VCaP (cell line): ENCODE measurements around the gene FARS2.

ENCODE experiments used
- H3K27ac ChIP-seq: fragments of 450-650 bp; 2 replicates; pipeline ENCODE4 v1.5.1; 2017
- TF ChIP-seq, protein P1 (sequence below): fragments of 450-650 bp; conservative IDR thresholded peaks from 2 replicates; pipeline ENCODE4 v1.5.1; 2017; ENCODE audit warnings: mild to moderate bottlenecking, moderate library complexity

The FARS2 gene

GRCh38 chr6:5778317-5778857 is 517.1 kb downstream of the FARS2 start:
- TF ChIP-seq, protein P1, sequence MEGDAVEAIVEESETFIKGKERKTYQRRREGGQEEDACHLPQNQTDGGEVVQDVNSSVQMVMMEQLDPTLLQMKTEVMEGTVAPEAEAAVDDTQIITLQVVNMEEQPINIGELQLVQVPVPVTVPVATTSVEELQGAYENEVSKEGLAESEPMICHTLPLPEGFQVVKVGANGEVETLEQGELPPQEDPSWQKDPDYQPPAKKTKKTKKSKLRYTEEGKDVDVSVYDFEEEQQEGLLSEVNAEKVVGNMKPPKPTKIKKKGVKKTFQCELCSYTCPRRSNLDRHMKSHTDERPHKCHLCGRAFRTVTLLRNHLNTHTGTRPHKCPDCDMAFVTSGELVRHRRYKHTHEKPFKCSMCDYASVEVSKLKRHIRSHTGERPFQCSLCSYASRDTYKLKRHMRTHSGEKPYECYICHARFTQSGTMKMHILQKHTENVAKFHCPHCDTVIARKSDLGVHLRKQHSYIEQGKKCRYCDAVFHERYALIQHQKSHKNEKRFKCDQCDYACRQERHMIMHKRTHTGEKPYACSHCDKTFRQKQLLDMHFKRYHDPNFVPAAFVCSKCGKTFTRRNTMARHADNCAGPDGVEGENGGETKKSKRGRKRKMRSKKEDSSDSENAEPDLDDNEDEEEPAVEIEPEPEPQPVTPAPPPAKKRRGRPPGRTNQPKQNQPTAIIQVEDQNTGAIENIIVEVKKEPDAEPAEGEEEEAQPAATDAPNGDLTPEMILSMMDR: no peak
- no peak overlapping the region for H3K27ac ChIP-seq

DNA sequence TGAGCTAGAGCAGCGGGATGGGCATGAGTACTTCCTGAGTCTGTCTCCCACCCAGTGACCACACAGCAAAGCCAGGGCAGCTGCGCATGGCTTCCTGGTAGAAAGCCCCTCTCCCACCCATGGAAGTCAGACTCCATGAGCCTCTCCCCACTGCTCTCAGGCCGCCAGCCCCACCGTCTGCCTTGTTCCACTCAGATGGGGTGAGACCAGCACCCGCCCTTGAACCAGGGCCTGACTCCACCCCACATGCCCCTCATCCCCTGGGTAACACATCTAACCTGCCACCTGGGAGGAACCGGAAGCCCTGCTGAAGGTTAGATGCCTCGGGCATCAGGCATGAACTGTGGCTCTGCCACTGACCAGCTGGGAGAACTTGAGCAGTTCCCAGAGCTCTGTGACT is 517.6 kb downstream of the FARS2 start:
- TF ChIP-seq, protein P1: no peak
- H3K27ac ChIP-seq: no peak overlapping the region

DNA sequence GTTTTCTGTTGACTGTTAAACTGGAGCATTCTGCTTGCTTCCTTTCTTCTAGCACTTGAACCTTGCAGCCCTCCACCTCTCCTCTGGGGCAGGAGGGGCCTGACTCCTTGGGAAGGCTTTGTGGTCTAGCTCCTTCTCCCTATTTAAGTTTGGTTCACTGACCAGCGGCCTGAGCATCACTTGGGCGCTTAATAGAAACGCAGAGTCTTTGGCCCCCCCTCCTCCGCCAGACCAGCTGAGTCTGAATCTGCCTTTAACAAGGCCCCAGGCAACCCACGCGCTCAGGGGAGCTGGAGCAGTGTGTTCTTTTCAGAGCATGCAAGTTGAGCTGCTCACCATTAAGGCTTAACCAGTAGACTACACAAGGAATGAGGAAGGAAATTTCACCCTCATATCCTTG is 519.7 kb downstream of the FARS2 start:
- no peak overlapping the region for H3K27ac ChIP-seq
- TF ChIP-seq, protein P1: no peak

GRCh38 chr6:5781966-5782556 is 520.7 kb downstream of the FARS2 start:
- TF ChIP-seq, protein P1: no peak

DNA sequence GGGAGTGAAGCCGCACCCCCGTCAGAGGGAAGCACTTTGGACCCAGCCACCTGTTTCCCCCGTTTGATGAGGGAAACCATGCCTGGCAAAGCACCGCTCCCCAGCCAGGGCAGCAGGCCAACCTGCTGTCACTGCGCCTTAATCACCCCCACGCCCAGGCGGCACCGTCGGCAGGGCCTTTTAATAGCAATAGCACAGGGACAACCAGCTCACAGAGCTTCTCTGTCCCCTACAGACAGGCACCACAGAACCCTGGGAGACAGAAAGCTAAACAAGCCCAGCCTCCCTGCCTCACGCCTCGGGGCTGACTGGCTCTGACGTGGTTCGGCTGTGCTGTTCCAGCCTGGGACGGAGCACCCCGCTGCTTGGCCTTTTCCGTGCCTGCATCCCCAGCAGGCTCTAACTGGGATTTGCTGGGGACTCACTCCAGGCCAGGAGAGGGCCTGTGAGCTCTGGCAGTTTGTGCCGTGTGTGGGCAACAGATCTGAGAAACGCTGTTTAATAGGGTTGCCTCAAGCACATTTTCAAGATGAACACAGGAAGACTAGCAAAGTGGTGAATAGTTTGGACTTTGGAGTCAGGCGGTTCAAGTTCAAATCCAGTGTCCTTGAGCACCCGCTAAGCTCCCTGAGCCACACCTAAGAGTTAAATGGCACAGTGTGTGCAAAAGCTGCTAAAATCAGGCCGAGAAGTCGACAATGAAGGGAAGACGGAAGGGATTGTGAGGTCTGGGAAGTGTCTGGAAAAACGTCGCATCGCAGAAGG is 521.7 kb downstream of the FARS2 start:
- TF ChIP-seq, protein P1: no peak
- H3K27ac ChIP-seq: no peak overlapping the region

More at GRCh38 chr6:5781966-5782556, 520.7 kb downstream of the FARS2 start:
- no peak overlapping the region for H3K27ac ChIP-seq

DNA sequence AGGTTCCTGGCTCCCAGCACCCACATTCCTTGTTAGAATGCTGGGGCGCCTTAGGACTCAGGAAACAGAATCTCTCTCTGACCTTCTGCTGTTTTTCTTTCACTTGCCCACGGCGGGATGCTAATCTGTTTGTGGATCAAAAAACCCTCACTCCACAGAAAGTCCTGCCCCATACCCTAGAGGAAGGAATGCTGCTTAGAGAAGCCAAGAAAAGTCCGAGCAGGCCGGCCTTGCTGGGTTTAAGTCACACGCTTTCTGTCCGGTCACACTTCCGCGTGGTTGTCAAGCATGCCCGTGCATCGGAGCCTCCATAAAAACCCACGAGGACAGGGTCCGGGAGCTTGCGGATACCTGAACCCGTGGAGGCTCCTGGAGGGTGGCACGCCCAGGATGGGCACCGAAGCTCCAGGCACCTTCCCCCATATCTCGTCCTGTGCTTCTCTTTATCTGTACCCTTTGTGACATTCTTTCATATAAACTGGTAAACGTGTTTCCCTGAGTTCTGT is 522.3 kb downstream of the FARS2 start:
- H3K27ac ChIP-seq: no peak overlapping the region
- TF ChIP-seq, protein P1: no peak

DNA sequence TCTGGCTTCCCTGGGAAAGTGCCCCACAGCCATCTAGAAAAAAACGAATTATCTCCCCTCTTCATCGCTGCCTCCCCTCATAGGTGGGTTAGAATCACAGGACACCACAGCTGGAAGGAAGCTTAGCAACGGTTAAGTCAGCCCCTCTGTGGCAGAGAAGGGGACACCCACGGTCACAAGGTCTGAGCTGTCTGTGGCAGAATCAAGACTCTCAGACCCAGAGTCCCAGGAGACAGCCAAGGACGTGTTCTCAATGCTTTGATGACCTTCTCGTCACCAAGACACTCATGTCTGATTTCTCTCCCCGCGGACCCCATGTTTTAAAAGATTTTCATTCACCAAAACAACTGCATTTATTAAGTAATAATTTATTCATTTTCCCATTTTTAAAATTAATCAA is 523.9 kb downstream of the FARS2 start:
- TF ChIP-seq, protein P1: no peak
- no peak overlapping the region for H3K27ac ChIP-seq
